ENCODE measurements around the gene YARS2. TPM values are rescaled to one million over a fixed set of nuclear protein-coding genes. Genes with fewer than 3 reads are reported as not detected.
A peak's percentile ranks its signal among the peaks of the same experiment; 100 is the strongest.

Gene YARS2
- total RNA-seq, 5 donors from 2014 or later (not counting 1 experiment from before 2014, with no cell fraction given): 14.8 to 20.4 (median 18.0) TPM

- Histone ChIP-seq H3K27me3 (replicated peaks in 1 of 2; ENCODE audit: control insufficient read depth in 2 of 2, extremely low read depth in 1 of 2, insufficient read depth in 2 of 2, low read length in 1 of 2) (no peaks in the 10 kb centered on the region), H3K4me1 (ENCODE audit: control insufficient read depth in 1 of 2, extremely low read depth in 1 of 2, insufficient read depth in 2 of 2, low read length in 2 of 2) (no peaks in the 10 kb centered on the region), H3K27ac (ENCODE audit: low read length) (no peak overlapping the region), H3K9me3 (no peaks in the 10 kb centered on the region), H3K4me3 (ENCODE audit: control insufficient read depth in 1 of 2, extremely low read depth in 1 of 2, low read length in 1 of 2) (no peak overlapping the region), H3K36me3 (ENCODE audit: control insufficient read depth in 2 of 2, extremely low read depth in 1 of 2, insufficient read depth in 1 of 2, low read length in 1 of 2) (peaks cover 0 to 54% of the 10 kb centered on the region in 2 donors)
- no CpG with 5 or more reads among the region's 2 CpGs for WGBS (ENCODE audit: insufficient coverage)
- H3K4me1 Mint-ChIP-seq: peaks cover 7 to 18% (median 8%) of the 10 kb centered on the region in 3 donors
- DNase-seq (no peak), ATAC-seq (replicated peaks in 1 of 4) (no peak)
- H3K27ac Mint-ChIP-seq: peak overlapping the region in 1 of 2 donors; percentile 8
- H3K27me3 Mint-ChIP-seq: no peaks in the 10 kb centered on the region
- POLR2A ChIA-PET: no interaction called here
- CTCF ChIA-PET: no interaction called here
- peaks cover 31% of the 10 kb centered on the region for H3K36me3 Mint-ChIP-seq
- H3K9me3 Mint-ChIP-seq: no peaks in the 10 kb centered on the region
- no peak overlapping the region for H3K4me3 Mint-ChIP-seq
These were observed 16.4 kb downstream of the YARS2 start for GRCh38 chr12:32739279-32739678.

- Mint-ChIP-seq H3K27ac (no peak overlapping the region), H3K4me3 (no peak overlapping the region), H3K9me3 (no peaks in the 10 kb centered on the region), H3K36me3 (peaks cover 26% of the 10 kb centered on the region), H3K27me3 (no peaks in the 10 kb centered on the region), H3K4me1 (peaks cover 3 to 10% (median 7%) of the 10 kb centered on the region in 3 donors)
- no peak for DNase-seq
- Histone ChIP-seq H3K27me3 (replicated peaks in 1 of 2; ENCODE audit: control insufficient read depth in 2 of 2, extremely low read depth in 1 of 2, insufficient read depth in 2 of 2, low read length in 1 of 2) (no peaks in the 10 kb centered on the region), H3K27ac (ENCODE audit: low read length) (no peak overlapping the region), H3K4me1 (ENCODE audit: control insufficient read depth in 1 of 2, extremely low read depth in 1 of 2, insufficient read depth in 2 of 2, low read length in 2 of 2) (no peaks in the 10 kb centered on the region), H3K36me3 (ENCODE audit: control insufficient read depth in 2 of 2, extremely low read depth in 1 of 2, insufficient read depth in 1 of 2, low read length in 1 of 2) (peaks cover 0 to 51% of the 10 kb centered on the region in 2 donors), H3K9me3 (no peaks in the 10 kb centered on the region), H3K4me3 (ENCODE audit: control insufficient read depth in 1 of 2, extremely low read depth in 1 of 2, low read length in 1 of 2) (no peak overlapping the region)
- CTCF ChIA-PET: interaction anchor here in 1 of 2 donors (0.7 kb wide), 1 partner anchor 18 kb away, joined by 3 read pairs; the partner anchor contains the start of gene YARS2
- no CpG with 5 or more reads among the region's 2 CpGs for WGBS (ENCODE audit: insufficient coverage)
- POLR2A ChIA-PET: no interaction called here
- ATAC-seq (replicated peaks in 1 of 4): no peak
These were observed 18.0 kb downstream of the YARS2 start for GRCh38 chr12:32737715-32738114.

DNA sequence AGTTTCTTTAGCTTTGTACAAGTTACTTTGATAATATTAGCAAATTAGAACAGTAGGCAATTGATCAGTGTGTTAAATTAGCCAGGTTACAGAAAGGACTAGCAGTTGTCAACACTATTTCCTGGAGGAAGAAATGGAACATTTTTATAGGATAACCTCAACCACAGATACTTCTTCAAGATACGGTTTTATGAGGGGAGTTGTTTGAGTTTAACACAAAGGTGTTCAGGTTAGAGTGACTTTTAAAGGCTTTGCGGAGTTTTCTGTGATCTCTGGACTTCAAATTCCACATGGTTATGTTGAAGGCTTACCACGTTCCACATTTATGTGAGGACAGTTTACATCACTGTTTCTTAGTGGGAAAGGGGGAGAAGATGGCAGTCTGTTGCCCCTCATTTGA, 19.3 kb downstream of the YARS2 start:
- Histone ChIP-seq H3K4me1 (ENCODE audit: control insufficient read depth in 1 of 2, extremely low read depth in 1 of 2, insufficient read depth in 2 of 2, low read length in 2 of 2) (no peaks in the 10 kb centered on the region), H3K4me3 (ENCODE audit: control insufficient read depth in 1 of 2, extremely low read depth in 1 of 2, low read length in 1 of 2) (no peak overlapping the region), H3K27me3 (replicated peaks in 1 of 2; ENCODE audit: control insufficient read depth in 2 of 2, extremely low read depth in 1 of 2, insufficient read depth in 2 of 2, low read length in 1 of 2) (no peaks in the 10 kb centered on the region), H3K9me3 (no peaks in the 10 kb centered on the region), H3K27ac (ENCODE audit: low read length) (no peak overlapping the region), H3K36me3 (ENCODE audit: control insufficient read depth in 2 of 2, extremely low read depth in 1 of 2, insufficient read depth in 1 of 2, low read length in 1 of 2) (peaks cover 0 to 49% of the 10 kb centered on the region in 2 donors)
- no peaks in the 10 kb centered on the region for H3K9me3 Mint-ChIP-seq
- ChIA-PET CTCF (interaction anchor here (0.6 to 1.2 kb wide), 3 partner anchors 19 to 1780 kb away, joined by 3 to 11 read pairs (median 8); partner anchors contain the start of gene YARS2 (in 1 of the 2)), POLR2A (interaction anchor here in 1 of 2 donors (1.0 kb wide), 1 partner anchor 9 kb away, joined by 3 read pairs; no protein-coding TSS in a partner anchor)
- DNase-seq (no peak), ATAC-seq (replicated peaks in 1 of 4) (no peak)
- peaks cover 3 to 8% (median 7%) of the 10 kb centered on the region in 3 donors for H3K4me1 Mint-ChIP-seq
- H3K27me3 Mint-ChIP-seq: no peaks in the 10 kb centered on the region
- H3K27ac Mint-ChIP-seq: peak overlapping the region; percentile 3 to 24
- H3K4me3 Mint-ChIP-seq: no peak overlapping the region
- H3K36me3 Mint-ChIP-seq: peaks cover 34% of the 10 kb centered on the region
- no CpG with 5 or more reads among the region's 3 CpGs for WGBS (ENCODE audit: insufficient coverage)

- WGBS (ENCODE audit: insufficient coverage): no CpG with 5 or more reads among the region's 1 CpG
- ChIA-PET CTCF (no interaction called here), POLR2A (interaction anchor here in 1 of 2 donors (0.5 kb wide), 1 partner anchor 1287 kb away, joined by 3 read pairs; no protein-coding TSS in a partner anchor)
- Mint-ChIP-seq H3K4me1 (peaks cover 3 to 8% (median 7%) of the 10 kb centered on the region in 3 donors), H3K36me3 (peaks cover 37% of the 10 kb centered on the region), H3K9me3 (no peaks in the 10 kb centered on the region), H3K4me3 (no peak overlapping the region), H3K27me3 (no peaks in the 10 kb centered on the region), H3K27ac (peak overlapping the region in 1 of 2 donors; percentile 52)
- no peak overlapping the region for H3K27ac ChIP-seq (ENCODE audit: low read length)
- H3K27me3 ChIP-seq (replicated peaks in 1 of 2; ENCODE audit: control insufficient read depth in 2 of 2, extremely low read depth in 1 of 2, insufficient read depth in 2 of 2, low read length in 1 of 2): no peaks in the 10 kb centered on the region
- no peak for ATAC-seq (replicated peaks in 1 of 4)
- no peak overlapping the region for H3K4me3 ChIP-seq (ENCODE audit: control insufficient read depth in 1 of 2, extremely low read depth in 1 of 2, low read length in 1 of 2)
- H3K36me3 ChIP-seq (ENCODE audit: control insufficient read depth in 2 of 2, extremely low read depth in 1 of 2, insufficient read depth in 1 of 2, low read length in 1 of 2): peaks cover under 1 to 47% of the 10 kb centered on the region in 2 donors
- DNase-seq: no peak
- no peaks in the 10 kb centered on the region for H3K9me3 ChIP-seq
- no peaks in the 10 kb centered on the region for H3K4me1 ChIP-seq (ENCODE audit: control insufficient read depth in 1 of 2, extremely low read depth in 1 of 2, insufficient read depth in 2 of 2, low read length in 2 of 2)
These were observed 20.7 kb downstream of the YARS2 start for GRCh38 chr12:32734952-32735351.

GRCh38 chr12:32727237-32727636, 28.5 kb downstream of the YARS2 start:
- 67% methylated on average over 1 of the region's 3 CpGs for WGBS (ENCODE audit: insufficient coverage)
- Mint-ChIP-seq H3K9me3 (no peaks in the 10 kb centered on the region), H3K36me3 (peaks cover 35% of the 10 kb centered on the region), H3K4me1 (peaks cover 0 to 2% (median 0%) of the 10 kb centered on the region in 3 donors), H3K27ac (peak overlapping the region in 1 of 2 donors; percentile 13), H3K4me3 (no peak overlapping the region), H3K27me3 (no peaks in the 10 kb centered on the region)
- no peaks in the 10 kb centered on the region for H3K27me3 ChIP-seq (replicated peaks in 1 of 2; ENCODE audit: control insufficient read depth in 2 of 2, extremely low read depth in 1 of 2, insufficient read depth in 2 of 2, low read length in 1 of 2)
- DNase-seq: no peak
- no peaks in the 10 kb centered on the region for H3K4me1 ChIP-seq (ENCODE audit: control insufficient read depth in 1 of 2, extremely low read depth in 1 of 2, insufficient read depth in 2 of 2, low read length in 2 of 2)
- POLR2A ChIA-PET: no interaction called here
- no peak overlapping the region for H3K4me3 ChIP-seq (ENCODE audit: control insufficient read depth in 1 of 2, extremely low read depth in 1 of 2, low read length in 1 of 2)
- H3K9me3 ChIP-seq: no peaks in the 10 kb centered on the region
- no peak for ATAC-seq (replicated peaks in 1 of 4)
- CTCF ChIA-PET: interaction anchor here (0.7 kb wide), 2 partner anchors 17 to 361 kb away, joined by 3 to 5 read pairs; no protein-coding TSS in a partner anchor
- no peak overlapping the region for H3K27ac ChIP-seq (ENCODE audit: low read length)
- H3K36me3 ChIP-seq (ENCODE audit: control insufficient read depth in 2 of 2, extremely low read depth in 1 of 2, insufficient read depth in 1 of 2, low read length in 1 of 2): peaks cover 4 to 40% of the 10 kb centered on the region in 2 donors

DNA sequence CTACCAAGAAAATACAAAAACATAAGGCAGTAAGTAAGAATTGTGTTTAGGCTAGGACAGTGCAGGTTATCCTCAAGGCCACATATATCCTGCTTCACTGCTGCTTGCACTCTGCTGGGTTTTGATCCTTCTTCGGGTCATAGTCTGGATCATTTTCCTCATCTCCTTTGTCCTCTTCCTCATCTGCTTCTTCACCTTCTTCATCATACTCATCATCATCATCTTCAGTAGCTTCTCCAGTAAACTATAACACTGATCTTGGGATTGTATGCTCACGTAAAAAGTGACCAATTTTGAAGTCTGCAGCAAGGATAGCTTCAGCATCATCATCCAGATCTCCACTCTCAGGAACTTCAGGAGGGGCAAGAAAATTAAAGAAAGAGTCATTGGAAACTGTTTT, 29.4 kb downstream of the YARS2 start:
- POLR2A ChIA-PET: interaction anchor here in 1 of 2 donors (0.6 kb wide), 1 partner anchor 1296 kb away, joined by 9 read pairs; no protein-coding TSS in a partner anchor
- H3K4me1 ChIP-seq (ENCODE audit: control insufficient read depth in 1 of 2, extremely low read depth in 1 of 2, insufficient read depth in 2 of 2, low read length in 2 of 2): no peaks in the 10 kb centered on the region
- Mint-ChIP-seq H3K27me3 (no peaks in the 10 kb centered on the region), H3K27ac (no peak overlapping the region), H3K4me3 (no peak overlapping the region), H3K9me3 (no peaks in the 10 kb centered on the region), H3K4me1 (peaks cover 0 to 2% (median 0%) of the 10 kb centered on the region in 3 donors), H3K36me3 (peaks cover 33% of the 10 kb centered on the region)
- 96% methylated on average over 2 of the region's 2 CpGs for WGBS (ENCODE audit: insufficient coverage)
- H3K4me3 ChIP-seq (ENCODE audit: control insufficient read depth in 1 of 2, extremely low read depth in 1 of 2, low read length in 1 of 2): no peak overlapping the region
- ATAC-seq (replicated peaks in 1 of 4) (no peak), DNase-seq (no peak)
- no peaks in the 10 kb centered on the region for H3K9me3 ChIP-seq
- peaks cover 4 to 39% of the 10 kb centered on the region in 2 donors for H3K36me3 ChIP-seq (ENCODE audit: control insufficient read depth in 2 of 2, extremely low read depth in 1 of 2, insufficient read depth in 1 of 2, low read length in 1 of 2)
- H3K27me3 ChIP-seq (replicated peaks in 1 of 2; ENCODE audit: control insufficient read depth in 2 of 2, extremely low read depth in 1 of 2, insufficient read depth in 2 of 2, low read length in 1 of 2): no peaks in the 10 kb centered on the region
- no peak overlapping the region for H3K27ac ChIP-seq (ENCODE audit: low read length)
- CTCF ChIA-PET: interaction anchor here in 1 of 2 donors (0.6 kb wide), 1 partner anchor 416 kb away, joined by 5 read pairs; no protein-coding TSS in a partner anchor

Measured in T-cell (primary cell).